ENCODE results near the gene MAP2K4. TPM values are rescaled to one million over a fixed set of nuclear protein-coding genes. Genes with fewer than 3 reads are reported as not detected.
"Not testable (repeated sequence)": the region's sequence is repeated elsewhere in the genome, so short reads cannot be mapped to it uniquely, and the experiment has no call there.

The MAP2K4 gene
- total RNA-seq (100 to 1,000 TPM in 1 of 2 donors, 10 to 100 TPM in 1; 57.7 to 146 TPM), polyA plus RNA-seq (ENCODE audit: insufficient read length in 2 of 2) (10 to 100 TPM; 64.3 to 77.1 TPM)
- long read RNA-seq, donor 1, transcript MAP2K4-201 (11 exons, 3,826 nt) = major isoform, 16 of 20 reads
- long read RNA-seq, donor 1, partial matches to known transcripts = 0 of 20 reads
- long read RNA-seq, donor 1, other reads (novel, unspliced or antisense) = 0 of 20 reads
- long read RNA-seq, donor 2, partial matches to known transcripts = 0 of 3 reads
- long read RNA-seq, donor 2, other reads (novel, unspliced or antisense) = 0 of 3 reads
- long read RNA-seq, donor 3, partial matches to known transcripts = 0 of 6 reads
- long read RNA-seq, donor 3, other reads (novel, unspliced or antisense) = 0 of 6 reads
- long read RNA-seq, donor 4, transcript MAP2K4-201 (11 exons, 3,826 nt) = major isoform, 7 of 9 reads
- long read RNA-seq, donor 4, partial matches to known transcripts = 0 of 9 reads
- long read RNA-seq, donor 4, other reads (novel, unspliced or antisense) = 0 of 9 reads

DNA sequence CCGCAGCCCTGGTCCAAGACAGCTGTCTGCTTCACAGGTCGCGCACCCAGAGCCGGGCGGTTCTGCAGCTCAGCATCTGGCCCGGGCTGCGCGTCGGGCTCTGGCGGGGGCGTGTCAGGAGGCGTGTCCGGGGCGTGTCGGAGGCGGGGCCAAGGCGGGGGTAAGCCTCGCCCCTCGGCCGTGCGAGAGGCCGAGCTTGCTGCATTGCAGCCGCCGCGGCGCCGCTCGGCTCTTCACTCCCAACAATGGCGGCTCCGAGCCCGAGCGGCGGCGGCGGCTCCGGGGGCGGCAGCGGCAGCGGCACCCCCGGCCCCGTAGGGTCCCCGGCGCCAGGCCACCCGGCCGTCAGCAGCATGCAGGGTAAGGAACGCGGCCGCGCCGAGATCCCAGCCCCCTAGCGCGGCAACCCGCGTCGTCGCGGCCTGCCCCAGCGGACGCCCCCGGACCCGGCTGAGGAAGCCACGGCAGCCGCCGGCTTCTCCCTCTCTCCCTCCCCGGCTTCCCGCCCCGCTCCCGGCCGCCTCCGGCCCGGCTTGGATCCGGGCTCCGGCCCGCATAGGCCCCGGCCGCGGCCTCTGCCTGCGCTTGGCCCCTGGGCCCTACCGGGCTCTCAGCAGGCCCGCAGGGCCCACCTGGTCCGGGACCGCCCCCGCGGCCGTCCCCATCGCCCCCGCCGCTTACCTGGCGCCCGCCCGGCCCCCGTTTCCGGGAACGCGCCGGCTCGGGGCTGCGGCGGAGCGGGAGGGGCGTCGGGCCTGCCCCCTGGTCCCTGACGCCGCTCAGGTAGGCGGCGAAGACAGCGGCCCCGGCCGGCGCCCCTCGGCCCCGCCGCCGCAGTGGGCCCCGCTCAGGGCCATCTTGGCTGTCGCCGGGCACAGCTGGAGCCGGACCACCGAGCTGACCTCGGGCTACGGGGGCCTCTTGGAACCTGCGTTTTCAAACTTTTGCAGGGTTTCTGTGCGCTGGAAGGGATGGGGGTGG lies at the start of gene MAP2K4:
Gene MAP2K4 (plus strand): TSS at position 236 of the 981 bp plus-strand sequence. CDS start 10 bp downstream, at position 246.
- Histone ChIP-seq H3K27ac (ENCODE audit: low read depth, low read length) (no peak within 1 kb of the TSS), H3K4me1 (ENCODE audit: control insufficient read depth, insufficient read depth, low read length) (no peaks in the 10 kb centered on the region), H3K27me3 (ENCODE audit: control insufficient read depth, insufficient read depth, low read length) (peaks cover 3% of the 10 kb centered on the region), H3K9me3 (ENCODE audit: control insufficient read depth, insufficient read depth, low read length) (no peaks in the 10 kb centered on the region), H3K4me3 (ENCODE audit: low read depth, low read length) (peak within 1 kb of the TSS; percentile 55), H3K36me3 (ENCODE audit: control insufficient read depth, insufficient read depth, low read length) (no peaks in the 10 kb centered on the region)
- peak; percentile 67 to 96 (median 82) for DNase-seq (ENCODE audit: low read depth in 4 of 6, low spot score in 6 of 6)
- 0% methylated on average over 123 of the region's 123 CpGs for WGBS (ENCODE audit: insufficient coverage)

DNA sequence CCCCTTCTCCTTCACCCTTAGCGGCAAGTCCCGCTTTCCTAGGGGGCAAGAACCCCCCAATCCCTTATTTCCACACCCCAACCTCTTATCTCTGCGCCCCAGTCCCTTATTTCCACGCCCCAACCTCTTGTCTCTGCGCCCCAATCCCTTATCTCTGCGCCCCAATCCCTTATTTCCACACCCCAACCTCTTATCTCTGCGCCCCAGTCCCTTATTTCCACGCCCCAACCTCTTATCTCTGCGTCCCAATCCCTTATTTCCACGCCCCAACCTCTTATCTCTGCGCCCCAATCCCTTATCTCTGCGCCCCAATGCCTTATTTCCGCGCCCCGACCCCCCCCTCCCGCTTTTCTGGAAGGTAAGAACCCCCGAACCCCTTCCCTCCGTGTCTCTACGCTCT lies 47.9 kb upstream of the MAP2K4 start:
- not testable (repeated sequence) for H3K4me1 ChIP-seq (ENCODE audit: control insufficient read depth, insufficient read depth, low read length); H3K27ac ChIP-seq (ENCODE audit: low read depth, low read length); DNase-seq (ENCODE audit: low read depth in 4 of 6, low spot score in 6 of 6); H3K4me3 ChIP-seq (ENCODE audit: low read depth, low read length); H3K9me3 ChIP-seq (ENCODE audit: control insufficient read depth, insufficient read depth, low read length); H3K27me3 ChIP-seq (ENCODE audit: control insufficient read depth, insufficient read depth, low read length); H3K36me3 ChIP-seq (ENCODE audit: control insufficient read depth, insufficient read depth, low read length)
- WGBS (ENCODE audit: insufficient coverage) = 96% methylated on average over 17 of the region's 19 CpGs

DNA sequence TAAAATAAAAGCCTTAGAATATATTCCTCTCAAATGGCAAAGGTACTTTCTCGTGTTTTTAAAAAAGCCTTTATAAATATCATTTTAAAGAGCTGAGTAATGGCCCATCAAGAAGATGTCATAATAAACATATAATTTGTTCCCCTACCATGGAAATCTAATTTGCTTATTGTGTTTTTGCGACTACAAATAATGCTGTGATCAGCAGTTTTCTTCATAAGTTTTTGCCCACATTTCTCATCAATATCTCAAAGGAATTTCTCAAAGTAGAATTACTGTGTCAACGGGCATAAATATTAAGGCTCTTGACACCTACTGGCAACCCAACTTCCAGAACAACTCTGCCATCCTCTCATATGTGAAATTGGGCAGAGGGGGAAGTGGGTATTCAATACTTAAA lies 40.9 kb upstream of the MAP2K4 start:
- no peaks in the 10 kb centered on the region for H3K27me3 ChIP-seq (ENCODE audit: control insufficient read depth, insufficient read depth, low read length)
- H3K4me3 ChIP-seq (ENCODE audit: low read depth, low read length) = no peak overlapping the region
- no peaks in the 10 kb centered on the region for H3K4me1 ChIP-seq (ENCODE audit: control insufficient read depth, insufficient read depth, low read length)
- H3K9me3 ChIP-seq (ENCODE audit: control insufficient read depth, insufficient read depth, low read length) = no peaks in the 10 kb centered on the region
- peaks cover 29% of the 10 kb centered on the region for H3K36me3 ChIP-seq (ENCODE audit: control insufficient read depth, insufficient read depth, low read length)
- H3K27ac ChIP-seq (ENCODE audit: low read depth, low read length) = no peak overlapping the region
- no peak for DNase-seq (ENCODE audit: low read depth in 4 of 6, low spot score in 6 of 6)
- no CpG with 5 or more reads among the region's 3 CpGs for WGBS (ENCODE audit: insufficient coverage)

DNA sequence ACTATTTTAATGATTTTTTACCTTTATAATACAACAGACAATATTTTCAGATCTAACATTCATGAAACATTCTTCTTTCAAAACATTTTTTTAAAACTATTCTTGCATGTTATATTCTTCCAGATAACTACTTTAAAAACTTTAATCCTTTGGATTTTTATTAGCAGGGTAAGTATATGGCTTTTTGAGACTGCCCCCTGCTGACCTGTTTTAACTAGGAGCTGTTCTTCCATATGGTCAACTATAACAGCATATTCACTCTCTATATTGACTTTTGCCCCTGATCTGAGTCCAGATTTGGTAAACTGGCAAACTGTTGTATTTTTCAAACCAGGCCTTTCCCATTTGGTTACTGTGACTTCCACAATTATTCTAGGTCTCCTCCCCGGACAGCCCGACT lies 39.9 kb upstream of the MAP2K4 start:
- no peaks in the 10 kb centered on the region for H3K4me1 ChIP-seq (ENCODE audit: control insufficient read depth, insufficient read depth, low read length)
- no peaks in the 10 kb centered on the region for H3K9me3 ChIP-seq (ENCODE audit: control insufficient read depth, insufficient read depth, low read length)
- peaks cover 29% of the 10 kb centered on the region for H3K36me3 ChIP-seq (ENCODE audit: control insufficient read depth, insufficient read depth, low read length)
- no peaks in the 10 kb centered on the region for H3K27me3 ChIP-seq (ENCODE audit: control insufficient read depth, insufficient read depth, low read length)
- no peak overlapping the region for H3K27ac ChIP-seq (ENCODE audit: low read depth, low read length)
- DNase-seq (ENCODE audit: low read depth in 4 of 6, low spot score in 6 of 6) = peak in 1 of 6 donors; percentile 31
- no peak overlapping the region for H3K4me3 ChIP-seq (ENCODE audit: low read depth, low read length)
- WGBS (ENCODE audit: insufficient coverage) = 100% methylated on average over 2 of the region's 2 CpGs

DNA sequence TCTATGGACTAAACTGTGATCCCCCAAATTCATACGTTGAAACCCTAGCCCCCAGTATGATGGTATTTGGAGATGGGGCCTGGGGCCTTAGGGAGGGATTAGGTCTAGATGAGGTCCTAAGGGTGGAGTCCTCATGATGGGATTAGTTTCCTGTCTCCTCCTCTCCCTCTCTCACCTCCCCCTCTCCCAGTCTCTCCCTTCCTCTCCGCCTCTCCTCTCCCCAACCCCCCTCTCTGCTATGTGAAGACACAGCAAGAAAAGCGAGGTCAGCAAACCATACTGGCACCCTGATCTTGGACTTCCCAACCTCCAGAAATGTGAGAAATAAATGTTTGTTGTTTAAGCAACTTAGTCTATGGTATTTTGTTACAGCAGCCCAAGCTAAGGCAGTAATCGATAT lies 38.8 kb upstream of the MAP2K4 start:
- Histone ChIP-seq H3K4me3 (ENCODE audit: low read depth, low read length) (no peak overlapping the region), H3K9me3 (ENCODE audit: control insufficient read depth, insufficient read depth, low read length) (no peaks in the 10 kb centered on the region), H3K27ac (ENCODE audit: low read depth, low read length) (no peak overlapping the region), H3K36me3 (ENCODE audit: control insufficient read depth, insufficient read depth, low read length) (peaks cover 29% of the 10 kb centered on the region), H3K27me3 (ENCODE audit: control insufficient read depth, insufficient read depth, low read length) (no peaks in the 10 kb centered on the region), H3K4me1 (ENCODE audit: control insufficient read depth, insufficient read depth, low read length) (no peaks in the 10 kb centered on the region)
- WGBS (ENCODE audit: insufficient coverage) = no CpG with 5 or more reads among the region's 4 CpGs
- DNase-seq (ENCODE audit: low read depth in 4 of 6, low spot score in 6 of 6) = no peak

DNA sequence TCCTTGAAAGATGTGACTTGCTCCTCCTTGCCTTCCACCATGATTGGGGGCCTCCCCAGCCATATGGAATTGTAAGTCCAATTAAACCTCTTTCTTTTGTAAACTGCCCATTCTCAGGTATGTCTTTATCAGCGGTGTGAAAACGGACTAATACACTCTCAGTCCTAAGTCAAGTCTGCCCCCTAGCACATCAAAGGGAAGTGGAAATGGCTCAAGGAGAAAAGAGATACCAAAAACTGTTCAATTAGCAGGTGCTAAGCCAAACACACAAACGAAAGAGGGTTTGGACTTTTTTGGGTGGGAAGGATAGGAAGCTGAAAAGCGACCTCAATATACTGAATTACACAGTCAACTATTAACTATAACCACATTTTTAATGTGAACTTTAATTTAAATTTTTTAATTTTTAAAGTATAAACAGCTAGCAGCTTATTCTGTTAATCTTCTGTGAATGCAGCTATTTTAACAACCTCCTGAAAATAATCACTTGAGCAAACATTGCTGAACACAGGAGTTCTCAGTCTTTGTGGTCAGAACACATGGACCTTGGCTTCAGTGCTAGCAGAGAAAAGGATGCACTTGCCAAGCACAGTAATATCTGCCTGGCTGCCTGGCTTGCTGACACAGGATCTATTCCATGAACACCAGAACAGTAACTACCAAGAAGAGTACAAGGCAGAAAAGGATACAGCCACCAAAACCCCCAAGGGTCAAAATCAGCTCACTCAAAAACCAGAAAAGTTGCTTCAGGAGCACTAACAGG lies 34.3 kb upstream of the MAP2K4 start:
- H3K4me3 ChIP-seq (ENCODE audit: low read depth, low read length) = no peak overlapping the region
- no peaks in the 10 kb centered on the region for H3K27me3 ChIP-seq (ENCODE audit: control insufficient read depth, insufficient read depth, low read length)
- H3K9me3 ChIP-seq (ENCODE audit: control insufficient read depth, insufficient read depth, low read length) = no peaks in the 10 kb centered on the region
- no CpG with 5 or more reads among the region's 4 CpGs for WGBS (ENCODE audit: insufficient coverage)
- DNase-seq (ENCODE audit: low read depth in 4 of 6, low spot score in 6 of 6) = peak in 2 of 6 donors; percentile 18 to 28
- H3K4me1 ChIP-seq (ENCODE audit: control insufficient read depth, insufficient read depth, low read length) = no peaks in the 10 kb centered on the region
- peaks cover 18% of the 10 kb centered on the region for H3K36me3 ChIP-seq (ENCODE audit: control insufficient read depth, insufficient read depth, low read length)
- H3K27ac ChIP-seq (ENCODE audit: low read depth, low read length) = no peak overlapping the region

DNA sequence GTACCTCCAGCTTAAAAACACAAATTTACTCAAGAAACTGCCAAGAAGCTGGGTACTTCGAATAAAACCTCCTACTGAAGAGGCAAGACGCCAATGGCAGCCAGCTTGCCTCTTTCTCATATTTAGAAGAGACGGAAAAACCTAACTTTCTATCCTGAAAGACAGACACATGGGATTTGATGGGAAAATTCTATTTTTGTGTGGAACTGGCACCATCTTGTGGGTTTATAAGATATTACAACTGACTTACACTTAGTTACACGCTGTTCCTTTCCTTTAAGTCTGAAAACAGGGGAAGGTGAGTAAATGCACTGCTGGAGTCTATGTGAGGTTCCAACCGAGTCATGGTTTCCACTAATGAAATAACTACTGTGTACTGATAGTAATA lies 33.7 kb upstream of the MAP2K4 start:
- peaks cover 14% of the 10 kb centered on the region for H3K36me3 ChIP-seq (ENCODE audit: control insufficient read depth, insufficient read depth, low read length)
- no peaks in the 10 kb centered on the region for H3K4me1 ChIP-seq (ENCODE audit: control insufficient read depth, insufficient read depth, low read length)
- no peaks in the 10 kb centered on the region for H3K27me3 ChIP-seq (ENCODE audit: control insufficient read depth, insufficient read depth, low read length)
- H3K9me3 ChIP-seq (ENCODE audit: control insufficient read depth, insufficient read depth, low read length) = no peaks in the 10 kb centered on the region
- H3K27ac ChIP-seq (ENCODE audit: low read depth, low read length) = no peak overlapping the region
- H3K4me3 ChIP-seq (ENCODE audit: low read depth, low read length) = no peak overlapping the region
- peak in 5 of 6 donors; percentile 38 to 91 (median 53) for DNase-seq (ENCODE audit: low read depth in 4 of 6, low spot score in 6 of 6)
- WGBS (ENCODE audit: insufficient coverage) = no CpG with 5 or more reads among the region's 5 CpGs

DNA sequence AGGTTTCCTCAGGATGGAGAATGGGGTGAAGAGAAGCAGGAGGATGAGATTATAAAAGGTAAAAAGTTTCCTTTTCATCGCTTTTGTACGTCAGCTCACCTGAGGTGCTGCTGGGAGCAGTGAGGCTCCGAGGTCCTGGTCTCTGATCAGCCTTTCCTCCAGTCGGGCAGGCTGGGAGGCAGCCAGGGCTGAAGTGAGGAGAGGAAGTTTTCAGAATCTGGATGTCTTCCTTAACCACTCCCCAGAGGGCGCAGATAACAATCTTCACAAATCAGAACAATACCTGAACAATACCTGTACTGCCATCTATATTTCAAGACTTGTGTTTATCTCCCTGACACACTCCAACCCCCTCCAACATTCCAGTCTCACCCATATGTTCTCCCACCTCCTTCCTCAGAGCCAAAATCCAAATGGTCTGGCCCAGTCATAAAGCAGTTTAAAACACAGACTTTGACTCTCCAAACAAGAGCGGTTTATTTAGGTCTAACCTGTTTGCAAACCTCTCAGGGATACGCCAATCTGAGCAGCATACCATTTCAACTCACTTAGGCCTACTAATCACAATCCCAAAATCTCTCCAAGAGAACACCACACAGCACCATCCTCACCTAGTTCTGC lies 30.2 kb upstream of the MAP2K4 start:
- WGBS (ENCODE audit: insufficient coverage) = 93% methylated on average over 6 of the region's 7 CpGs

DNA sequence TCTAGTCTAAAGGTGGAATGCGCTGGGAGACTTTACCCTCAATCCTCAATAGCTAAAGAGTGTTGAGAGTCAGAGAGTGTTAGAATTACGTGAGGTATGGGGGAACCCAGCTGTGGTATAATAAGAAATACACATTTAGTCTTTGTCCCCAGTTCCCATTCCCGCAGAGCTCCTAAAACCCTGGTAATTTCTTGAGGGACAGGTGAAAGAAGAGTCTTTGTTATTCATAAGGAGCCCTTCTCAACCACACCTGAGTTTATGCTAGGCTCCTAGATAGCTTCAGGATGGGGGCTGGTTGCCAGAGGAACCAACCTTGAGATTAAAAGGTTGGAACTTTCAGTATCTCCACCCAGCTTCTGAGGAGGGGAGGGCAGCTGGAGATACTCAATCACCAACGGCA lies 29.2 kb upstream of the MAP2K4 start:
- Histone ChIP-seq H3K27me3 (ENCODE audit: control insufficient read depth, insufficient read depth, low read length) (no peaks in the 10 kb centered on the region), H3K27ac (ENCODE audit: low read depth, low read length) (no peak overlapping the region), H3K4me3 (ENCODE audit: low read depth, low read length) (no peak overlapping the region), H3K9me3 (ENCODE audit: control insufficient read depth, insufficient read depth, low read length) (no peaks in the 10 kb centered on the region), H3K36me3 (ENCODE audit: control insufficient read depth, insufficient read depth, low read length) (peaks cover 16% of the 10 kb centered on the region), H3K4me1 (ENCODE audit: control insufficient read depth, insufficient read depth, low read length) (no peaks in the 10 kb centered on the region)
- WGBS (ENCODE audit: insufficient coverage) = no CpG with 5 or more reads among the region's 4 CpGs
- no peak for DNase-seq (ENCODE audit: low read depth in 4 of 6, low spot score in 6 of 6)

More for the DNA sequence above, 30.2 kb upstream of the MAP2K4 start:
- Histone ChIP-seq H3K9me3 (ENCODE audit: control insufficient read depth, insufficient read depth, low read length) (no peaks in the 10 kb centered on the region), H3K36me3 (ENCODE audit: control insufficient read depth, insufficient read depth, low read length) (peaks cover 16% of the 10 kb centered on the region), H3K4me3 (ENCODE audit: low read depth, low read length) (no peak overlapping the region), H3K4me1 (ENCODE audit: control insufficient read depth, insufficient read depth, low read length) (no peaks in the 10 kb centered on the region), H3K27me3 (ENCODE audit: control insufficient read depth, insufficient read depth, low read length) (no peaks in the 10 kb centered on the region), H3K27ac (ENCODE audit: low read depth, low read length) (no peak overlapping the region)
- DNase-seq (ENCODE audit: low read depth in 4 of 6, low spot score in 6 of 6) = no peak

Data from spinal cord (tissue), 10 donors.